ENCODE measurements around the gene SORCS3.

The SORCS3 gene

DNA sequence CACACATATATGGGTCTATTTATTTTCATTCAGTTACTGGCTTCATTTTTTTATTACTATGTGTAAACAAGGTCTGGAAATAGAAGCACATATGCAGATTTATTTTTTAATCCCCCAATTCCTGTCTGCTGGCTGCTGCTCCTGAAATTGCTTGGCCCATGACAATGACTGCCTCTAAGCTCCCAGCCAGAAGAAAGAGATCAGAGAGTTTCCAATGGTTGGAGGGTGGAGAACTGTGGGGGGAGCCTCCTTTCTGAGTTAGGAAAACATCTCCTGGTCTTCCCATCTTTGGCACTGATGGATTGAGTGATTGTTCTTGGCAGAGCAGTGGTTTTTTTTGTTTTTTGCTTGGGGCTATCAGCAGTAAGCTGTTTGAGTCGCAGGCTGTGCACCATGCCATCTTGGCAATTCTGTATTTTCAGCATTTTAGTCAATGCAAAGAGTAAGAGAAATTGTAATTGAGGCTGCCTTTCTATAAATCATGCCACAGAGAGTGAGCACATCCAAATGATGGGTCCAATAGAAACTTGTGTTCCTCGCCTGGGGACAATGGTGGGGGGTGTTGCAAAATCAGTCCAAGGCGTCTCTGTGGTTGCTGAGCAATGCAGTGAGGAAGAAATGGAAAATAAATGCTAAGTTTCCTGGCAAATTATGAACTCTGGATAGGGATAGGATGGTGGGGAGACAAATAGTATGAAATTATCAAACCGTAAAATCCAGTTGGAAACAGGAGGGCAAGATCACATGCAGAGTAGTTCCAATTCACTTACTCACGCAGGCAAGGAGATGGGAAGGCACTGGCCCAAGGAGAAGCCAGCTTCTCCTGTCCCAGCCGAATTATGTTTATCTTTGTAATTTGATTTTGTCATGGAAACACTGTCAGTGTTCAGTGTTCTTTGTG lies 382.4 kb downstream of the SORCS3 start:
- no peak for DNase-seq (ENCODE audit: low spot score)

DNA sequence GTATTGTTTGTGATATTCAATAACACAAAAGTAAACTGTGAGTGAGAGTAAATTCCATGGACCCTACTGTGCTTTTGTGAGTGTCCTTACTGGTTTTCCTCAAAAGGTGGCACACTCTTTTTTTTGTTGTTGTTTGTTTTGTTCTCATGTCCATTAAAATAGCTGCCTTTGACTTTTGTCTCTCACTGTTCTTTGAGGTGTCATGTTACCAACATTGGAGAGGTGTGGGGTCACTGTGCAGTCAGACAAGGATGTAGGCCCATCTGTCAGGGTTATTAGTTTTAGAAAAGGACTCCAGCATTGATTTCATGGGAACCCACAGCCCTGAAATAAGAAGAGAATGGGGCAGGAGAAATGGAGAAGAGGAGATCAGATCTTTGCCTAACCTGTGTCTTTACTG lies 383.1 kb downstream of the SORCS3 start:
- DNase-seq (ENCODE audit: low spot score) = no peak

GRCh38 chr10:105025092-105025491 lies 384.0 kb downstream of the SORCS3 start:
- no peak for DNase-seq (ENCODE audit: low spot score)

- DNase-seq (ENCODE audit: low spot score) = no peak
These were observed 385.5 kb downstream of the SORCS3 start for GRCh38 chr10:105026566-105026965.

- no peak for DNase-seq (ENCODE audit: low spot score)
These were observed 388.2 kb downstream of the SORCS3 start for GRCh38 chr10:105029286-105029685.

DNA sequence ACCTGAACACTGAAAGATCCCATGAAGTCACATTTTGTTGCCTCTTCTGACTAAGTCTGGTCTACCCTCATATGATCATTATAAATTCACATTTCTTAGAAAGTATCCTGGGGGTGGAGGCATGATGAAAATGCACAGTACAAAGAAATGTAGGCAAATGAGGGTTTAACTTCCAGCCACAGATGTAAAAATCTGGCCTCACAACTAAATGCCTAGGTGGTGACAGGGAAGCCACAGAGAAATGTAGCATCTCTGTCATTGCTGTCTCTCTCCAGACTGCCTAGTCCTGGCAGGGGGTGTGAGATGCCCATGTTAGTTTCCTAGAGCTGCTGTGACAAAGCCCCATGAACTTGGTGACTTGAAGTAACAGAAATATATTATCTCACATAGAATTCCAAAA lies 395.9 kb downstream of the SORCS3 start:
- DNase-seq (ENCODE audit: low spot score) = no peak

GRCh38 chr10:105041956-105042355 lies 400.9 kb downstream of the SORCS3 start:
- DNase-seq (ENCODE audit: low spot score) = no peak

DNA sequence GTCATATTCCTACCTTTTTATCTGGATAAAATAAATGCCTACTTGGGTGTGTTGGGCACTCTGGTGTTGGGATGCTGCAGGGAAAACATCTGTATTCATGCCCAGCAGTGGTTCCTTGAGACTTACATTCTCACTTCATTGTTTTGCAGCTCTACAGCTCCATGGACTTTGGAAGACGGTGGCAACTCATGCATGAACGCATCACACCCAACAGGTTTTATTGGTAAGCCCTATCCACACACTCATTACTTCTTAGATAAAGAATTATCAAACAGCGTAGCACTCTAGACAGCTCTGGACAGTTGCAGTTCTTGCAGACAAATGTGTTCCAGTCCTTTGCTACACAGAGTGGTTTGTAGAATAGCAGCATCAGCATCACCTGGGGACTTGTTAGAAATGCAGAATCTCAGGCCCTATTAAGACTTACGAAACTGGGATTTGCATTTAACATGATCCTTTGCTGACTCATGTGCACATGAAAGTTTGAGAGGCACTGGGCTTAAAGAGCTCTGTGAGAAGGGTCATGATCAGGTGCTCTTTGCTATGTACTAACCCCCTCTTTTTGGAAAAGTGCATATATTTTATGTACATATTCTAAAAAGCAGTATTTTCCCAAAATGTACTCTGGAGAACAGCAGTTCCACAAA lies 401.9 kb downstream of the SORCS3 start:
- DNase-seq (ENCODE audit: low spot score) = no peak

DNA sequence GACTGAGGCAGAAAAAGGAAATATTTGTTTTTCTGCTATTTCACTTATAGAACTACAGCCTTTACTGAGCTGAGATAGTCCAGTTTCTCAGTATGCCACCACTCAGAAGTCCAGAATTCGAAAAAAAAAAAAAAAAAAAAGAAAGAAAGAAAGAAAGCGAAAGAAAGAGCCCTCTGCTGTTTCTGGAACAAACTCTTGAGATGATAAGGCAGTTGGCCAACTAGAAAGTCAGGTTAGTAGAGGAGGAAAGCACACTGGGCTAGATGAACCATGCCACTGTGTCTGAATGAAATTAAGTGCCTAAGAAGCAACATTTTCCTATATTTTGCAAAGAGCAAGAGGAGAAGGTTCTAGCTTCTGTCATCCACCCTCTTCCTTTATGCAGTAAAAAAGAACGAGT lies 403.8 kb downstream of the SORCS3 start:
- no peak for DNase-seq (ENCODE audit: low spot score)

GRCh38 chr10:105056413-105056812 lies 415.3 kb downstream of the SORCS3 start:
- no peak for DNase-seq (ENCODE audit: low spot score)

DNA sequence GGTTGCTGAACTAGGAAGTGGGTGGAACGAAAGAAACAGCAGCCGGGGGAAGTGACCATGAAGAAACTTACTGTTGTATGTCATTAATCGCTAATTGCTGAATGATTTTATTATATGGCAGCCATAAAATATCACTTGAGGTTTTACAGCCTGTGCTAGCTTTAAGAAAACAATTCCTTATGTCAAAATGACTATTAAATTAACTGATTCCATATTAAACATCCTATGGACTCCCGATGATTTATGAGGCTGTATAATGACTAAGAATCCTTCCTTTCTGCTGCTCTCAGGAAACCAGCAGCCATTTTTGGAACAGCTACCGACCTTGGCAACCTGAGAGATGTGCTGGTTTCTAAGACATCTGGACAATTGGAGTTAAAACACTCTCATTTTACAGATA lies 421.9 kb downstream of the SORCS3 start:
- DNase-seq (ENCODE audit: low spot score) = no peak

GRCh38 chr10:105063796-105064195 lies 422.7 kb downstream of the SORCS3 start:
- no peak for DNase-seq (ENCODE audit: low spot score)

DNA sequence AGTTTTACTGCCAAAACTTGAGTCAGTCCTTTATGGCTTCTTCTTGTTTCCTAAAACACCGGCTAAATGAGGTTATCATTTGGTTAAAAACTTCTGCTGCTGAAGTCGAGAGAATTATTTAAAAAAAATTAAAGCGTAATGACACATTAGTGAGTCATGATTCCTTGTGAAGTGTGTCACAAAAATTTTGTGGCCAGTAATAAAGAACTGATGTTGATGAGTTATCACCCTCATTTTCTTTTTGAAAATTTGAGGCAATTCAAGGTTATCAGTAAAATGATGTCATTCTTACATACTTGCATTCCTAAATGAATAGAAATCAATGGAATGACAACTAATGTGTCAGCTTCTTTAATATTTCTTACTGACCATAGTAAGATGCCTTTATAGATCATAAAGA lies 427.4 kb downstream of the SORCS3 start:
- no peak for DNase-seq (ENCODE audit: low spot score)

DNA sequence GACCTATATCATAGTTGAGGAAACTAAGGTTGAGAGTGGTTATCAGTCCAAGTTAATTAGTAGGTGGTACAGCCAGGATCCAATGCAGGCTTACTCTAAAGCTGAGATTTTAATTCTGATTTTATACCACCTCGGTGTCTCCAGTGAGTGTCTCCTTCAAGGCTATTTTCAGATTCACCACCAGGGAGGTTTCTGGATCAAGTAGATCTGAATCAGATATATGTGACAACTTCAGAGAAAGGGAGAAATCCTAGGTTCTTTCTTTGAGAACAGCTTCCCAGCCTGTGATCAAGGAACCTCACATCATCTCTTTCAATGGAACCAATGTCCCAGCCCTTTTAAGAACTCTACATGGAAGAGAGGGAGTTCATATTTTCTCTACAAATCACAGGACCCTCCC lies 429.2 kb downstream of the SORCS3 start:
- no peak for DNase-seq (ENCODE audit: low spot score)

GRCh38 chr10:105070952-105071351 lies 429.9 kb downstream of the SORCS3 start:
- DNase-seq (ENCODE audit: low spot score) = no peak

- DNase-seq (ENCODE audit: low spot score) = no peak
These were observed 430.9 kb downstream of the SORCS3 start for GRCh38 chr10:105071980-105072379.

GRCh38 chr10:105073999-105074398 lies 432.9 kb downstream of the SORCS3 start:
- no peak for DNase-seq (ENCODE audit: low spot score)

DNA sequence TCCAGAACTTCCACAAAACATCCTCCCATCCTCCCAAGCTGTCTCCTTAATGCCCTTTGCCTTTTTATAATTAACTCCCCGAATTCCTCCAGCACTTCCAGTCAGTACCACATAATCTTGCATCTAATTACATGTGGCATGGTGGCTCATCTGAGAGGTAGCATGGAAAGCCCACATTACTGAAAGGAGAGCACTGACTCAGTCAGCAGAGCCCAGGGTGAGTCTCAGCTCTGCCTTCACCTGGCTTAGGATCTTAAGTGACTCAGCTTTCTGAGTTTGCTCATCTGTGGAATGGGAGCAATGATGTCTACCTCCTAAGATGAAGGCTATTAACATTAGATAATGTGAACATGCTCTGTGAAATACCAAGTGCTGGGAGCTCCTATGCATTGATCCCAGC lies 433.9 kb downstream of the SORCS3 start:
- no peak for DNase-seq (ENCODE audit: low spot score)

DNA sequence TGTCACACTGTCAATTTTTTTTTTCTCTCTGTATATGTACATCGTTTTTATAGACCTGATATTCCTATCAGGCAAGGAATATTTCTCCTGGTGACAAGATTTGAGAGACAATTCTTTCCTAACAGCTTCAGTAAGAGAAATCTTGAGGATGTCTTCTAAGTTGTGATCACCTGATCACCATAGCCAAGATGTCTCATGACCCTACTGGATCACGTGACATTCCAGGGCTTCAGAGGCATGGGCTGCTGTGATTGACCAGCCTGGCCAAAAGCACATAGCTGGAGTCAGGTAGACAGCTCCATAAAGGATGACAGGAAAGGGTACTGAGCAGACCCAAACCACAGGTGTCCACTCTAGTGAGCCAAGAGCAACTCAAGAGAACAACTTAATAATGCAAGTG lies 444.9 kb downstream of the SORCS3 start:
- no peak for DNase-seq (ENCODE audit: low spot score)

GRCh38 chr10:105094048-105094447 lies 453.0 kb downstream of the SORCS3 start:
- DNase-seq (ENCODE audit: low spot score) = no peak

DNA sequence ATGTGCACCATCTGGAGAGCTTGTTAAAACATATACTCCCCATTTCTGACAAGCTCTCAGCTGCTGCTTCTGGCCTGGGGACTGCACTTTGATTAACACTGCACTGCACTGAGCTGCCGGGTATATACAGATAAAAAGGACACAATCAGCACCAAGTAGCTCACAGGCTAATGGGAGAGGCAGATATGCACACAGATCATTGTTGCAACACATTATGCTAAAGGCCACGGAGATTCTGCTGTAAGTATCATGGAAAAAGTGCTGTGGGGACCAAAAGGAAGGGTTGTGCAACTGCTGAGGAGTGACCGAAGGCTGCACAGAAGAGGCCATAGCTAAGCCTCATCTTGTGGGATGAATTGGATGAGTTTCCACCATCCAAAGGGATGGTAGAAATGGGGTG lies 455.2 kb downstream of the SORCS3 start:
- no peak for DNase-seq (ENCODE audit: low spot score)

- no peak for DNase-seq (ENCODE audit: low spot score)
These were observed 461.9 kb downstream of the SORCS3 start for GRCh38 chr10:105102977-105103376.

DNA sequence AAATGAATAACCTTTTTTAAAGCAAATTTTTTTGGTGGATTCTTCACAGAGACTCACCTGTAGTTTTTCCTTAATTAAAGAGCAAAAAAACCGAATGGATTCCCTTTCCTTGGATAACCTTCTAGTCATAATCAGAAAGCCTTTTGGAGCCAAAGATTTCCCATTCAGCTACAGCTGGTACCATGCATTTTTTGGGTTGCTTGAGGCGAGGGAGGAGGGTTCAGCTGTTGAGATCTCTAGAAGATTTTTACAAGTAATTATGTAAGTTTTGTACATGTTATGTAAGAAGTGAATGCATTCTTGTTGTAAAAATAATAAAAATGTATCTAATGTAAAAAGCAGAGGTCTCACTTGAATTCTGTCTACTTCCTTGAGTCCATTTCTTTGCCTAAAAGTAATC lies 463.2 kb downstream of the SORCS3 start:
- DNase-seq (ENCODE audit: low spot score) = no peak

- no peak for DNase-seq (ENCODE audit: low spot score)
These were observed 468.1 kb downstream of the SORCS3 start for GRCh38 chr10:105109164-105109563.
